Measurements from ENCODE around the gene CYP27B1.

The CYP27B1 gene

DNA sequence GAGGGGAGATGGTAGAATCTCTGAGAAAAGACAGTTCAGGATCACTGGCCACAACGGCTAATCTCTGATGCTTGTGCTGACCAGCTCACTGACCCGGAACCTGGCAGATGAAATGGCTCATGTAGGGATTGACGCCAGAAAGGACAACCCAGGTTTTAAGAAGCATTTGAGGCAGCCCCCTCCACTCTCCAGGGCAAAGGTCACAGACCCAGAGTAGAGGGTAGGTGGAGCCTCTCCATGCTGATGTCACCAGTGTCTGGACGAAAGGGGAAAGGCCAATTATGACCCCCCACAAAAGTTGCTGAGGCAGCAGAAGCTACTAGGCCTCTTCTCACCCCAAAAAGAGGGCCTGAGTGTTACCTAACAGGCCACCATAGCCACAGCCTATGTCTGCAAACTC, 3.9 kb upstream of the CYP27B1 start:
- H3K4me3 ChIP-seq (ENCODE audit: insufficient read depth, low read length, poor library complexity, severe bottlenecking), result peak overlapping the region; percentile 84
- no peaks in the 10 kb centered on the region for H3K36me3 ChIP-seq (ENCODE audit: low read length)
- no peaks in the 10 kb centered on the region for H3K79me2 ChIP-seq (ENCODE audit: insufficient read depth, low read length)
- no peak overlapping the region for H2AFZ ChIP-seq (ENCODE audit: low read depth, low read length, severe bottlenecking)
- H3K9ac ChIP-seq (ENCODE audit: low read length), result peak overlapping the region; percentile 70
- no peak for TF ChIP-seq EZH2phosphoT487 (conservative IDR thresholded peaks at IDR 0.05; ENCODE audit: low read length)
- TF ChIP-seq, protein P1, sequence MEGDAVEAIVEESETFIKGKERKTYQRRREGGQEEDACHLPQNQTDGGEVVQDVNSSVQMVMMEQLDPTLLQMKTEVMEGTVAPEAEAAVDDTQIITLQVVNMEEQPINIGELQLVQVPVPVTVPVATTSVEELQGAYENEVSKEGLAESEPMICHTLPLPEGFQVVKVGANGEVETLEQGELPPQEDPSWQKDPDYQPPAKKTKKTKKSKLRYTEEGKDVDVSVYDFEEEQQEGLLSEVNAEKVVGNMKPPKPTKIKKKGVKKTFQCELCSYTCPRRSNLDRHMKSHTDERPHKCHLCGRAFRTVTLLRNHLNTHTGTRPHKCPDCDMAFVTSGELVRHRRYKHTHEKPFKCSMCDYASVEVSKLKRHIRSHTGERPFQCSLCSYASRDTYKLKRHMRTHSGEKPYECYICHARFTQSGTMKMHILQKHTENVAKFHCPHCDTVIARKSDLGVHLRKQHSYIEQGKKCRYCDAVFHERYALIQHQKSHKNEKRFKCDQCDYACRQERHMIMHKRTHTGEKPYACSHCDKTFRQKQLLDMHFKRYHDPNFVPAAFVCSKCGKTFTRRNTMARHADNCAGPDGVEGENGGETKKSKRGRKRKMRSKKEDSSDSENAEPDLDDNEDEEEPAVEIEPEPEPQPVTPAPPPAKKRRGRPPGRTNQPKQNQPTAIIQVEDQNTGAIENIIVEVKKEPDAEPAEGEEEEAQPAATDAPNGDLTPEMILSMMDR (IDR thresholded peaks at IDR 0.05; ENCODE audit: insufficient read depth, low read length, poor library complexity, severe bottlenecking), result no peak
- H3K9me3 ChIP-seq (ENCODE audit: insufficient read depth, low read length), result no peaks in the 10 kb centered on the region
- no peaks in the 10 kb centered on the region for H3K27me3 ChIP-seq (ENCODE audit: low read length)
- H3K9me2 ChIP-seq (replicated peaks; ENCODE audit: insufficient read depth, low read length), result no peaks in the 10 kb centered on the region
- H3K4me2 ChIP-seq (ENCODE audit: low read depth, low read length, poor library complexity, severe bottlenecking), result peak overlapping the region; percentile 97
- H4K20me1 ChIP-seq (ENCODE audit: low read depth, low read length), result no peaks in the 10 kb centered on the region
- 0 out of 2 replicates have a peak, but pooled peaks cover 5% of the 10 kb centered on the region for H3F3A ChIP-seq (ENCODE audit: insufficient read depth)
- no peak overlapping the region for H3K27ac ChIP-seq (ENCODE audit: low read depth, low read length)

DNA sequence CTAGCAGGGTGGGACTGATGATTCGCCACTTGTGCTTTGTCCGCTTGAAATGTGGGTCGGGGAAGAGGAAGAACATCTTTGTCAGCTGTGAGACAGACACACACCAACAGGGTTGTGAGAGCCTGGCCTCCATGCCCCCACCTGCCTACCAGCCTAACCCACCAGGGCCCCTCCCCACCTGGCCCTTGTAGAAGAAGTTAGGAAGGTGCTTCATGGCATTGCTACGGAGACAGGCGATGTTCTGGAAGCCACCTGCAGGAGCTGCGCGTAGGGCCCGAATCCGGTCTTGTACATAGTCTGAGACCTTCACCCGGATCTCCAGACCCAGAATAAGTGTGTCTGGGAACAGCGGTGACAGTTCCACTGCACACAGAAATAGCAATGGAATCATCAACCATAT, 2.7 kb upstream of the CYP27B1 start:
- H4K20me1 ChIP-seq (ENCODE audit: low read depth, low read length), result no peaks in the 10 kb centered on the region

DNA sequence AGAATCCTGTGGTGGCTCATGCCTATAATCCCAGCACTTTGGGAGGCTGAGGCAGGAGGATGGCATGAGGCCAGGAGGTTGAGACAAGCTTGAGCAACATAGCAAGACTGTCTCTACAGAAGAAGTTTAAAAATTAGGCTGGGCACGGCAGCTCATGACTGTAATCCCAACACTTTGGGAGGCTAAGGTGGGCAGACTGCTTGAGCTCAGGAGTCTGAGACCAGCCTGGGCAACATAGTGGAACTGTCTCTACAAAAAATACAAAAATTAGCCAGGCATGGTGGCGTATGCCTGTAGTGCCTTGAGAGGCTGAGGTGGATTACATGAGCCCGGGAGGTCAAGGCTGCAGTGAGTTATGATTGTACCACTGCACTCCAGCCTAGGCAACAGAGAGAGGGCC, 998 bp upstream of the CYP27B1 start:
- H3K36me3 ChIP-seq (ENCODE audit: low read length), result no peaks in the 10 kb centered on the region
- H2AFZ ChIP-seq (ENCODE audit: low read depth, low read length, severe bottlenecking), result no peak overlapping the region
- H3K9me3 ChIP-seq (ENCODE audit: insufficient read depth, low read length), result no peaks in the 10 kb centered on the region
- H3K27me3 ChIP-seq (ENCODE audit: low read length), result no peaks in the 10 kb centered on the region
- H3K4me3 ChIP-seq (ENCODE audit: insufficient read depth, low read length, poor library complexity, severe bottlenecking), result no peak overlapping the region
- H3K9me2 ChIP-seq (replicated peaks; ENCODE audit: insufficient read depth, low read length), result no peaks in the 10 kb centered on the region
- H3K9ac ChIP-seq (ENCODE audit: low read length), result no peak overlapping the region
- no peak overlapping the region for H3K27ac ChIP-seq (ENCODE audit: low read depth, low read length)
- H3K79me2 ChIP-seq (ENCODE audit: insufficient read depth, low read length), result no peaks in the 10 kb centered on the region
- no peaks in the 10 kb centered on the region for H3F3A ChIP-seq (ENCODE audit: insufficient read depth)
- H4K20me1 ChIP-seq (ENCODE audit: low read depth, low read length), result no peaks in the 10 kb centered on the region
- TF ChIP-seq EZH2phosphoT487 (conservative IDR thresholded peaks at IDR 0.05; ENCODE audit: low read length), result no peak
- TF ChIP-seq, protein P1 (IDR thresholded peaks at IDR 0.05; ENCODE audit: insufficient read depth, low read length, poor library complexity, severe bottlenecking), result no peak
- H3K4me2 ChIP-seq (ENCODE audit: low read depth, low read length, poor library complexity, severe bottlenecking), result no peak overlapping the region

More for the DNA sequence above, 2.7 kb upstream of the CYP27B1 start:
- Histone ChIP-seq H3F3A (ENCODE audit: insufficient read depth) (0 out of 2 replicates have a peak, but pooled peaks cover 5% of the 10 kb centered on the region), H3K9me3 (ENCODE audit: insufficient read depth, low read length) (no peaks in the 10 kb centered on the region), H3K9me2 (replicated peaks; ENCODE audit: insufficient read depth, low read length) (no peaks in the 10 kb centered on the region), H3K4me3 (ENCODE audit: insufficient read depth, low read length, poor library complexity, severe bottlenecking) (no peak overlapping the region), H3K27me3 (ENCODE audit: low read length) (no peaks in the 10 kb centered on the region), H3K9ac (ENCODE audit: low read length) (no peak overlapping the region), H3K79me2 (ENCODE audit: insufficient read depth, low read length) (no peaks in the 10 kb centered on the region), H3K36me3 (ENCODE audit: low read length) (no peaks in the 10 kb centered on the region), H3K27ac (ENCODE audit: low read depth, low read length) (no peak overlapping the region), H2AFZ (ENCODE audit: low read depth, low read length, severe bottlenecking) (no peak overlapping the region), H3K4me2 (ENCODE audit: low read depth, low read length, poor library complexity, severe bottlenecking) (no peak overlapping the region)
- TF ChIP-seq, protein P1 (IDR thresholded peaks at IDR 0.05; ENCODE audit: insufficient read depth, low read length, poor library complexity, severe bottlenecking), result no peak
- no peak for TF ChIP-seq EZH2phosphoT487 (conservative IDR thresholded peaks at IDR 0.05; ENCODE audit: low read length)

All from SU-DHL-6 (cell line).